NCI-H460 (cell line): ENCODE measurements around the gene MYO1A. TPM values are rescaled to one million over a fixed set of nuclear protein-coding genes. Genes with fewer than 3 reads are reported as not detected.
"Not testable (repeated sequence)": the region's sequence is repeated elsewhere in the genome, so short reads cannot be mapped to it uniquely, and the experiment has no call there.

Experiments used
- DNase-seq: peaks from one replicate; pipeline ENCODE4 v3.0.0-alpha.2; 2016; ENCODE audit warnings: low read depth; ENCODE audit errors: extremely low read depth
- total RNA-seq: library from RNA; depleted of rRNA; stranded (reverse); fragments of >200 nt; shearing (Covaris generic); gene quantifications from 2 replicates; pipeline ENCODE4 v1.2.3, GENCODE V29; 2014

The MYO1A gene
- total RNA-seq, 1 experiment from 2014 or later = not detected

GRCh38 chr12:57019983-57020719, 29.8 kb downstream of the MYO1A start:
- no peak for DNase-seq

- DNase-seq = no peak
Measured at GRCh38 chr12:57018906-57019305, 31.0 kb downstream of the MYO1A start.

DNA sequence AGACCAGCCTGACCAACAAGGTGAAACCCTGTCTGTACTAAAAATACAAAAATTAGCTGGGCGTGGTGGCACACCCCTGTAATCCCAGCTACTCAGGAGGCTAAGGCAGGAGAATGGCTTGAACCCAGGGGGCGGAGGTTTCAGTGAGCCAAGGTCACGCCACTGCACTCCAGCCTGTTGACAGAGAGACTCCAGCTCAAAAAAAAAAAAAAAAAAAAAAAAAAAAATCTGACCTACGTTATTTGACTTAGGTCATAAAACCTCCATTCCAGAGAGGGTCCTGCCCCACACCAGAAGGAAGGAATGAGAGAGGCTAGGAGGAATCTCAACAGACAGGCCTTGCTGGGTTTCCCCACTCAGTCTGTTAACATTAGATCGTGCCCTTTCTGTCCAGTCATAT, 31.6 kb downstream of the MYO1A start:
- not testable (repeated sequence) for DNase-seq

- DNase-seq = no peak
Measured at GRCh38 chr12:57016348-57016747, 33.6 kb downstream of the MYO1A start, which contains the start of gene TAC3. TAC3 (minus strand) TSS chr12:57016529; CDS start chr12:57015797, 732 bp downstream.

- DNase-seq = no peak
Measured at GRCh38 chr12:57012600-57013465, 37.1 kb downstream of the MYO1A start.

GRCh38 chr12:57011438-57012424, 38.2 kb downstream of the MYO1A start:
- DNase-seq = no peak

- no peak for DNase-seq
Measured at GRCh38 chr12:57010627-57011247, 39.2 kb downstream of the MYO1A start.

GRCh38 chr12:57009949-57010626, 39.8 kb downstream of the MYO1A start:
- DNase-seq = no peak

- DNase-seq = peak; percentile 50
Measured at GRCh38 chr12:57008178-57008577, 41.8 kb downstream of the MYO1A start.

- no peak for DNase-seq
Measured at GRCh38 chr12:57006809-57007475, 43.0 kb downstream of the MYO1A start.

DNA sequence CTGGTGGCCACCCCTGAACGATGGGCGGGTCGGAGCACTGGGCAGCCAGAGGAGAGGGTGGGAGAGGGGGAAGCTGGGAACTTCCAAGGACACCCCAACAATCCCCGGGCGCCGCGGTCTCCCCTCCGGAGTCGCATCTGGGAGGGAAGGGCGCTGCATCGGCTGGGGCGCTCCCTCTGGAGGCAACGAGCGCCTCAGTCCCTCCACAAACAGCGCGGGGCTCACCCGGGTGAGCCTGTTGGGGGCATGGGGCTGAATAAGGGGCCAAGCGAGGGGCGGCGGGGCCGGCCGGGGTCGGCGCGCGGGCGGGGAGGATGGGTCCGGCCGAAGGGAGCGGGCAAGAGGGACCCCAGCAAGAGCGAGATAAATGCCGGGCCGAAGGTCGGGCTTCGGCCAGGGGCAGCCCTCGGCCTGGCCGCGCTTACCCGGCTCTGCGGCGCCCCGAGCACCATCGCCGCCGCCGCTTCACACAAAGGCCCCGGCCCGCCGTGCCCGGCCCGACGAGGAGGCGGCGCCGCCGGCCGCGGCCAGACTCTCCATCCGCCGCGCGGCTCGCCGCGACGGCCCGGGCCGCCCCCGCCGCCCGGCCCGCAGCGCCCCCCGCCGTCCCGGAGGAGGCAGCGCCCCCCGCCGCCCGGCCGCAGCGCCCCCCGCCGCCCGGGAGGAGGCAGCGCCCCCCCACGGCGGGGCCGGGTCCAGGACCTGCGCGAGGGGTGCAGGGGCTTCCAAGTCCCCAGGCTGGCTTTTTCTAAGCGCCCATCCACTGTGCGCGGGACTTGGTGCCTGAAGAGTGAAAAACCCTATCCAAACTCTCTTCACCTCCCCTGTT, 43.7 kb downstream of the MYO1A start, which contains the start of gene ZBTB39:
ZBTB39 (minus strand) TSS at position 567 of the 829 bp plus-strand sequence. CDS start 1,629 bp downstream, outside the sequence.
- peak; percentile 49 for DNase-seq

- DNase-seq = no peak
Measured at GRCh38 chr12:57004651-57005050, 45.3 kb downstream of the MYO1A start.

GRCh38 chr12:57003395-57003794, 46.5 kb downstream of the MYO1A start:
- DNase-seq = no peak

- peak; percentile 60 for DNase-seq
Measured at GRCh38 chr12:57001448-57001906, 48.5 kb downstream of the MYO1A start.

- no peak for DNase-seq
Measured at GRCh38 chr12:57000393-57000792, 49.5 kb downstream of the MYO1A start.

DNA sequence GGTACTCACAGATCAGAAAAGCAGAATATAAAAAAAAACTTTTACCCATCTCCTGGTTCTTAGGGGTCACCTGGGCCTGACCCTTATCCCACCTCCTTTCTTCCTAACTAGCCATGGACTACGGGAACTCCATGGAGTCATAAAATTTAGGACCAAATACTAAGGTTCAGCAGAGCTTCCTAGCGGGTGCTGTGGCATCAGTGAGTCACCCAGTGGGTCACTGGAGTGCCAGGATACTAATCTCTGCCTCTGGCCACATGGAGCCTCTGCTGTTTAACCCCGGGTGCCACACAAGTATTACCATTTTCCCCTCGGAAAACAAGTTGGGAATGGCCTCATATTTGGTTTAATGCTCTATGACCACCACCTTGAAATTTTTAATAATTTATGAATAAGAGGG, 50.5 kb downstream of the MYO1A start:
- DNase-seq = no peak

GRCh38 chr12:56998981-56999380, 50.9 kb downstream of the MYO1A start:
- DNase-seq = no peak

- DNase-seq = no peak
Measured at GRCh38 chr12:56998316-56998715, 51.6 kb downstream of the MYO1A start.
